Measurements from ENCODE around the gene VPS13D. TPM values are rescaled to one million over a fixed set of nuclear protein-coding genes. Genes with fewer than 3 reads are reported as not detected.

VPS13D gene
- total RNA-seq, 1 experiment from 2014 or later = 36.5 TPM

GRCh38 chr1:12506281-12507280 is 276.8 kb downstream of the VPS13D start:
- CTCF ChIA-PET = interaction anchor here (0.7 to 1.0 kb wide), 2 partner anchors 194 to 455 kb away, joined by 3 read pairs; no protein-coding TSS in a partner anchor
- POLR2A ChIA-PET = interaction anchor here (0.6 kb wide), 1 partner anchor 45 kb away, joined by 3 read pairs; no protein-coding TSS in a partner anchor
- peaks cover 9% of the 10 kb centered on the region for H3K4me1 Mint-ChIP-seq (ENCODE audit: insufficient read depth, unreplicated experiment)
- no TSS peak for BruUV-seq (replicated peaks)
- H3K27me3 Mint-ChIP-seq (ENCODE audit: insufficient read depth, unreplicated experiment) = no peaks in the 10 kb centered on the region
- no peak for DNase-seq (ENCODE audit: unreplicated experiment)
- H3K36me3 Mint-ChIP-seq (ENCODE audit: insufficient read depth, unreplicated experiment) = peaks cover 40% of the 10 kb centered on the region
- H3K9me3 Mint-ChIP-seq (ENCODE audit: unreplicated experiment) = no peaks in the 10 kb centered on the region
- no peak for TF ChIP-seq CTCF (IDR thresholded peaks at IDR 0.05; ENCODE audit: unreplicated experiment)
- intact Hi-C loops (cut with micrococcal nuclease) = no loop called here
- H3K27ac Mint-ChIP-seq (ENCODE audit: low read depth, unreplicated experiment) = no peak overlapping the region
- H3K4me3 Mint-ChIP-seq (ENCODE audit: unreplicated experiment) = no peak overlapping the region

- no peak for DNase-seq (ENCODE audit: unreplicated experiment)
- ChIA-PET POLR2A (interaction anchor here (0.6 kb wide), 1 partner anchor 44 kb away, joined by 3 read pairs; no protein-coding TSS in a partner anchor), CTCF (no interaction called here)
- Mint-ChIP-seq H3K27ac (ENCODE audit: low read depth, unreplicated experiment) (no peak overlapping the region), H3K4me3 (ENCODE audit: unreplicated experiment) (no peak overlapping the region), H3K4me1 (ENCODE audit: insufficient read depth, unreplicated experiment) (no peaks in the 10 kb centered on the region), H3K36me3 (ENCODE audit: insufficient read depth, unreplicated experiment) (peaks cover 36% of the 10 kb centered on the region), H3K27me3 (ENCODE audit: insufficient read depth, unreplicated experiment) (no peaks in the 10 kb centered on the region), H3K9me3 (ENCODE audit: unreplicated experiment) (no peaks in the 10 kb centered on the region)
- BruUV-seq (replicated peaks) = no TSS peak
- no peak for TF ChIP-seq CTCF (IDR thresholded peaks at IDR 0.05; ENCODE audit: unreplicated experiment)
- intact Hi-C loops (cut with micrococcal nuclease) = no loop called here
Observed at GRCh38 chr1:12507631-12508030, 277.8 kb downstream of the VPS13D start.

- Mint-ChIP-seq H3K4me1 (ENCODE audit: insufficient read depth, unreplicated experiment) (no peaks in the 10 kb centered on the region), H3K9me3 (ENCODE audit: unreplicated experiment) (no peaks in the 10 kb centered on the region), H3K4me3 (ENCODE audit: unreplicated experiment) (no peak overlapping the region), H3K27ac (ENCODE audit: low read depth, unreplicated experiment) (no peak overlapping the region), H3K27me3 (ENCODE audit: insufficient read depth, unreplicated experiment) (no peaks in the 10 kb centered on the region), H3K36me3 (ENCODE audit: insufficient read depth, unreplicated experiment) (peaks cover 38% of the 10 kb centered on the region)
- TF ChIP-seq CTCF (IDR thresholded peaks at IDR 0.05; ENCODE audit: unreplicated experiment) = no peak
- ChIA-PET CTCF (interaction anchor here (0.6 kb wide), 2 partner anchors 37 to 105 kb away, joined by 3 to 4 read pairs; no protein-coding TSS in a partner anchor), POLR2A (no interaction called here)
- intact Hi-C loops (cut with micrococcal nuclease) = no loop called here
- BruUV-seq (replicated peaks) = no TSS peak
- no peak for DNase-seq (ENCODE audit: unreplicated experiment)
Observed at GRCh38 chr1:12508849-12509248, 279.0 kb downstream of the VPS13D start.

- no peaks in the 10 kb centered on the region for H3K4me1 Mint-ChIP-seq (ENCODE audit: insufficient read depth, unreplicated experiment)
- intact Hi-C loops (cut with micrococcal nuclease) = no loop called here
- H3K36me3 Mint-ChIP-seq (ENCODE audit: insufficient read depth, unreplicated experiment) = peaks cover 35% of the 10 kb centered on the region
- CTCF ChIA-PET = no interaction called here
- no peak for TF ChIP-seq CTCF (IDR thresholded peaks at IDR 0.05; ENCODE audit: unreplicated experiment)
- H3K27ac Mint-ChIP-seq (ENCODE audit: low read depth, unreplicated experiment) = no peak overlapping the region
- no peak overlapping the region for H3K4me3 Mint-ChIP-seq (ENCODE audit: unreplicated experiment)
- no TSS peak for BruUV-seq (replicated peaks)
- H3K9me3 Mint-ChIP-seq (ENCODE audit: unreplicated experiment) = no peaks in the 10 kb centered on the region
- DNase-seq (ENCODE audit: unreplicated experiment) = no peak
- no peaks in the 10 kb centered on the region for H3K27me3 Mint-ChIP-seq (ENCODE audit: insufficient read depth, unreplicated experiment)
- POLR2A ChIA-PET = no interaction called here
Observed at GRCh38 chr1:12511128-12511484, 281.3 kb downstream of the VPS13D start.

Data from MCF 10A (cell line).